H1 (cell line): ENCODE results near the gene DNASE1. TPM values are rescaled to one million over a fixed set of nuclear protein-coding genes. Genes with fewer than 3 reads are reported as not detected.

Experiments
- ATF2 ChIP-seq: IDR thresholded peaks from 2 replicates; pipeline ENCODE4 v1.6.1; 2012; ENCODE audit warnings: low read length, inconsistent platforms
- polyA plus RNA-seq, 7 experiments: library from polyadenylated mRNA; depleted of rRNA in 3 of 7; stranded (reverse) in 5 of 7; unstranded in 2 of 7; fragments of >200 nt in 5 of 7; fragments of 200-250 nt in 2 of 7; gene quantifications; 1 replicate in 5 of 7; 2 replicates in 1 of 7; 4 replicates in 1 of 7; pipeline versions ENCODE4 v1.2.1 to v1.2.3, GENCODE V29; 2011 to 2013; ENCODE audit warnings: missing spikeins in 2 of 7, mixed read lengths in 2 of 7
- total RNA-seq: library from RNA; stranded (reverse); fragmentation: NEBNext Ultra II Directional; extraction: Animal tissue kit (Norgen Biotek cat#: 25700); gene quantifications from 2 replicates; pipeline ENCODE4 v1.2.1, GENCODE V29; 2021

The DNASE1 gene
- total and polyA plus RNA-seq, 2 of the 8 experiments (the other 6 are each of a cell fraction or from before 2014, with no cell fraction given) = 11.5 to 16.7 TPM

GRCh38 chr16:3706253-3707012, 51.9 kb downstream of the DNASE1 start (continued):
- TF ChIP-seq ATF2 = no peak

Other genes starting within 250 kb of the DNASE1 start
- 2.3 and 2.6 TPM in 2 replicates for gene ZNF597, start 211.2 kb upstream of the DNASE1 start, total RNA-seq
- gene ZNF597, start 211.2 kb upstream of the DNASE1 start, polyA plus RNA-seq (2011; rRNA removed) = 0.63 and 0.68 TPM in 2 replicates
- gene NAA60, start 211.0 kb upstream of the DNASE1 start, total RNA-seq = 47.6 and 48.3 TPM in 2 replicates
- gene NAA60, start 211.0 kb upstream of the DNASE1 start, polyA plus RNA-seq (2011; rRNA removed) = 34.1 and 61.0 TPM in 2 replicates
- not detected in 2 replicates for gene C16orf90, start 159.2 kb upstream of the DNASE1 start, total RNA-seq
- not detected in 2 replicates for gene C16orf90, start 159.2 kb upstream of the DNASE1 start, polyA plus RNA-seq (2011; rRNA removed)
- 11.5 and 15.1 TPM in 2 replicates for gene CLUAP1, start 153.7 kb upstream of the DNASE1 start, total RNA-seq
- 4.0 and 4.8 TPM in 2 replicates for gene CLUAP1, start 153.7 kb upstream of the DNASE1 start, polyA plus RNA-seq (2011; rRNA removed)
- gene NLRC3, start 77.3 kb upstream of the DNASE1 start, total RNA-seq = 0.20 and 0.21 TPM in 2 replicates
- 0.18 and 0.25 TPM in 2 replicates for gene NLRC3, start 77.3 kb upstream of the DNASE1 start, polyA plus RNA-seq (2011; rRNA removed)
- gene SLX4, start 43.1 kb upstream of the DNASE1 start, total RNA-seq = 10.9 and 11.4 TPM in 2 replicates
- 4.4 and 6.1 TPM in 2 replicates for gene SLX4, start 43.1 kb upstream of the DNASE1 start, polyA plus RNA-seq (2011; rRNA removed)
- gene TRAP1, start 62.8 kb downstream of the DNASE1 start, total RNA-seq = 215 and 222 TPM in 2 replicates
- 283 and 353 TPM in 2 replicates for gene TRAP1, start 62.8 kb downstream of the DNASE1 start, polyA plus RNA-seq (2011; rRNA removed)
- gene CREBBP, start 226.0 kb downstream of the DNASE1 start, total RNA-seq = 60.1 and 66.1 TPM in 2 replicates
- 10.0 and 15.9 TPM in 2 replicates for gene CREBBP, start 226.0 kb downstream of the DNASE1 start, polyA plus RNA-seq (2011; rRNA removed)